ENCODE results near the gene CIAO2B.
"Not testable (repeated sequence)": the region's sequence is repeated elsewhere in the genome, so short reads cannot be mapped to it uniquely, and the experiment has no call there.

The CIAO2B gene

DNA sequence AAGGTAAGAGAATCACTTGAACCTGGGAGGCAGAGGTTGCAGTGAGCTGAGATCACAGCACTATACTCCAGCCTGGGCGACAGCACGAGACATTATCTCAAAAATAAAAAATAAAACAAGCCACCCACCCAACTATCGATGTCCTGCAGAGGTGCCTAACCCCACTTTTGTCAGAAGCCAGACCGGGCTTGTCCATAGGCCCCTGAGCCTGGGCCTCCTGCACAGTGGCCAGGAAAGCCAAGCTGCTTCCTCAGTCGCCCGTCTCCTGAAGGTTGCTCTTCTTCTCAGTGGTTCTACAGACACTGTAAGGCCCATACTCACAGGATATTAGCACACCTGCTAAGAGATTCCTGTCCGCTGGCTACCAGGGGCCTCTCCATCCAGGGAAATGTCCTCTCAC lies 12.3 kb upstream of the CIAO2B start:
- peaks cover 3% of the 10 kb centered on the region for H3K9me3 ChIP-seq (replicated peaks; ENCODE audit: low read length)

DNA sequence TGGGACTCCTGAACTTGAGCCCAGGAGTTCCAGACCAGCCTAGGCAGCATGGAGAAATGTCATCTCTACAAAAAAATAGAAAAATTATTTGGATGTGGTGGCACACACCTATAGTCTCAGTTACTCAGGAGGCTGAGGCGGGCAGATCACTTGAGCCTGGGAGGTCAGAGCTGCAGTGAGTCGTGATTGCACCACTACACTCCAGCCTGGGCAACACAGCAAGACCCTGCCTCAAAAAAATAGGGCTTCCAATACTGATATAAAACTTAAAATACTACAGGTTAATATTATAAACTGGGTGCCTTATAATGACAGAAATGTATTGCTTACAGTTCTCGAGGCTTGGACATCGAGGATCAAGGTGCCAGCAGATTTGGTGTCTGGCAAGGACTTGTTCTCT lies 11.7 kb upstream of the CIAO2B start:
- peaks cover 32% of the 10 kb centered on the region for H3K36me3 ChIP-seq (ENCODE audit: insufficient read depth, low read length)
- peaks cover 10% of the 10 kb centered on the region for H3K4me1 ChIP-seq (ENCODE audit: control insufficient read depth, insufficient read depth, low read length)
- no peak overlapping the region for H3K4me3 ChIP-seq (ENCODE audit: low read length)
- peaks cover 20% of the 10 kb centered on the region for H3K27me3 ChIP-seq (ENCODE audit: control insufficient read depth, insufficient read depth, low read length)
- H3K9ac ChIP-seq (ENCODE audit: low read depth, low read length), result no peak overlapping the region
- no peak overlapping the region for H3K4me2 ChIP-seq (ENCODE audit: low read length)
- no peaks in the 10 kb centered on the region for H3K9me3 ChIP-seq (replicated peaks; ENCODE audit: low read length)

More for the DNA sequence above, 12.3 kb upstream of the CIAO2B start:
- H3K4me1 ChIP-seq (ENCODE audit: control insufficient read depth, insufficient read depth, low read length), result peaks cover 10% of the 10 kb centered on the region
- no peak overlapping the region for H3K4me3 ChIP-seq (ENCODE audit: low read length)
- peaks cover 26% of the 10 kb centered on the region for H3K36me3 ChIP-seq (ENCODE audit: insufficient read depth, low read length)
- no peak overlapping the region for H3K9ac ChIP-seq (ENCODE audit: low read depth, low read length)
- no peak overlapping the region for H3K4me2 ChIP-seq (ENCODE audit: low read length)
- H3K27me3 ChIP-seq (ENCODE audit: control insufficient read depth, insufficient read depth, low read length), result peaks cover 20% of the 10 kb centered on the region

DNA sequence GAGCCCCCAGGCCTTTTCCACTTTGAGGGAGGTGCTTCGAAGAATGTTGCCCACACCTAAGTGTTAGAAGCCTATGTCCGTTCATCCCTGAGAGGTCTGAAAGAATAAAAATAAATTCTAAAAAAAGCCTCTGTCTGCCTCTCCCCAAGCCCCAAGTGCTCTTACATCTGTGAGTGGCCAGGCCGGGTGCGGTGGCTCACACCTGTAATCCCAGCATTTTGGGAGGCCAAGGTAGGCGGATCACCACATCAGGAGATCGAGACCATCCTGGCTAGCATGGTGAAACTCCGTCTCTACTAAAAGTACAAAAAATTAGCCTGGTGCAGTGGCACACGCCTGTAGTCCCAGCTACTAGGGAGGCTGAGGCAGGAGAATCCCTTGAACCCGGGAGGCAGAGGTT lies 10.8 kb upstream of the CIAO2B start:
- H3K9me3 ChIP-seq (replicated peaks; ENCODE audit: low read length); H3K4me2 ChIP-seq (ENCODE audit: low read length); H3K4me3 ChIP-seq (ENCODE audit: low read length); H3K9ac ChIP-seq (ENCODE audit: low read depth, low read length); H3K4me1 ChIP-seq (ENCODE audit: control insufficient read depth, insufficient read depth, low read length): not testable (repeated sequence)
- Histone ChIP-seq H3K36me3 (ENCODE audit: insufficient read depth, low read length) (peaks cover 42% of the 10 kb centered on the region), H3K27me3 (ENCODE audit: control insufficient read depth, insufficient read depth, low read length) (peaks cover 16% of the 10 kb centered on the region)

DNA sequence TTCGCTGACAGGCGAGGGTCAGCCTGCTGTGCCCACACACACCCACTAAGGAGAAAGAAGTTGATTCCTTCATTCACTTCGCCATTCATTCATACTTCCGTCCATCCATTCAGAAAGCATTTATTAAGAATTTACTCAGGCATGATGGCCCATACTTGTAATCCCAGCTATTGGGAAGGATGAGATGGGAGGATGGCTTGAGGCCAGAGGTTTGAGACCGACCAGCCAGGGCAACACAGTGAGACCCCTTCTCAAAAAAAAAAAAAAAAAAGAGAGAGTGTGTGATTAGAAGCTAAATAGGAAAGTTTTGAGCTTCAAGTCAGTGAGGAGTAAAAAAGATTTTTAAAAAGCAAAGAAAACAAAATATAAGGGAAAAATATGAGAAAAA lies 9.8 kb upstream of the CIAO2B start:
- Histone ChIP-seq H3K9me3 (replicated peaks; ENCODE audit: low read length) (no peaks in the 10 kb centered on the region), H3K36me3 (ENCODE audit: insufficient read depth, low read length) (peaks cover 45% of the 10 kb centered on the region), H3K4me3 (ENCODE audit: low read length) (no peak overlapping the region), H3K4me1 (ENCODE audit: control insufficient read depth, insufficient read depth, low read length) (peaks cover 10% of the 10 kb centered on the region), H3K4me2 (ENCODE audit: low read length) (no peak overlapping the region), H3K27me3 (ENCODE audit: control insufficient read depth, insufficient read depth, low read length) (peaks cover 9% of the 10 kb centered on the region), H3K9ac (ENCODE audit: low read depth, low read length) (no peak overlapping the region)

DNA sequence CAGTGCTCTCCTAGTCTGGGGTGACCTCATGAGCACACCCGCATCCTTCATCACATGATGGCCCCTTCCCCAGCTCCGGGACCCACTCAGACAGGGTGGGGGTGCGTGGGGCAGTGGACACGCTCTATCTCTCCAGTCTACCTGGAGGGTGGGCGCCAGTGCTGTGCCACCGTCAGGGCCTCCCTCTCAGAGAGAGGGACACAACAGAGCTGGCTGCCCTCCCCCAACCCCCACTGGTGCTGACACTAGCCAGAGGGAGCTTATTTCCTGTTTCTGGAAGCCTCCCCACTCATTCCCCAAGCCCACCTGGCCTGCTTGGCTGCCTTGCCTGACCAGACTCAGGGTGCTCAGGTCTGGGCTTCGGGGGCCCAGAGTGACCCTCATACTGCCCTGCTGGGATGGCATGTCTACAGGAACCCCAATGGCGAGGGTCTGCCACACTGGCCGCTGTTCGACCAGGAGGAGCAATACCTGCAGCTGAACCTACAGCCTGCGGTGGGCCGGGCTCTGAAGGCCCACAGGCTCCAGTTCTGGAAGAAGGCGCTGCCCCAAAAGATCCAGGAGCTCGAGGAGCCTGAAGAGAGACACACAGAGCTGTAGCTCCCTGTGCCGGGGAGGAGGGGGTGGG lies 9.3 kb upstream of the CIAO2B start:
- H3K9ac ChIP-seq (ENCODE audit: low read depth, low read length), result no peak overlapping the region
- H3K36me3 ChIP-seq (ENCODE audit: insufficient read depth, low read length), result peaks cover 48% of the 10 kb centered on the region
- peaks cover 5% of the 10 kb centered on the region for H3K4me1 ChIP-seq (ENCODE audit: control insufficient read depth, insufficient read depth, low read length)
- H3K4me2 ChIP-seq (ENCODE audit: low read length), result no peak overlapping the region
- H3K4me3 ChIP-seq (ENCODE audit: low read length), result no peak overlapping the region
- H3K27me3 ChIP-seq (ENCODE audit: control insufficient read depth, insufficient read depth, low read length), result peaks cover 4% of the 10 kb centered on the region
- H3K9me3 ChIP-seq (replicated peaks; ENCODE audit: low read length), result no peaks in the 10 kb centered on the region

DNA sequence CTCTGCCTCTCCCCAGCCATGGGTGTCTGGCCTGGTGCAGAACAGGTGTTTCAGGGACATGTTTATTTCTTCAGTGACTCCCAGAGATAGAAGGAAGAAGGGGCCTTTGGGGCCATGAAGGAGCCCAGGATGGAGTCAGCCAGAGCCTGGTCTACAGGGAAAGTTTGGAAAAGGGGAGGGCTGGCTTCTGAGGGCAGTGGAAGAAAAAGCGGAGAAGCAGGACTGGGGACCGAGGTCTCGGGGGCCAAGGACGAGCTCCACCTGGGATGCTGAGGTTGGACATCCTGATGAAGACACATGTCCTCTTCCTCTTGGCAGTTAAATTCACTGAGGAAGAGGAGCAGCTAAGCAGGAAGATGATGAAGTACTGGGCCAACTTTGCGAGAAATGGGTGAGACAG lies 8.8 kb upstream of the CIAO2B start:
- no peaks in the 10 kb centered on the region for H3K27me3 ChIP-seq (ENCODE audit: control insufficient read depth, insufficient read depth, low read length)
- H3K9ac ChIP-seq (ENCODE audit: low read depth, low read length), result no peak overlapping the region
- no peak overlapping the region for H3K4me3 ChIP-seq (ENCODE audit: low read length)
- no peak overlapping the region for H3K4me2 ChIP-seq (ENCODE audit: low read length)
- no peaks in the 10 kb centered on the region for H3K4me1 ChIP-seq (ENCODE audit: control insufficient read depth, insufficient read depth, low read length)
- H3K9me3 ChIP-seq (replicated peaks; ENCODE audit: low read length), result no peaks in the 10 kb centered on the region
- H3K36me3 ChIP-seq (ENCODE audit: insufficient read depth, low read length), result peaks cover 49% of the 10 kb centered on the region

DNA sequence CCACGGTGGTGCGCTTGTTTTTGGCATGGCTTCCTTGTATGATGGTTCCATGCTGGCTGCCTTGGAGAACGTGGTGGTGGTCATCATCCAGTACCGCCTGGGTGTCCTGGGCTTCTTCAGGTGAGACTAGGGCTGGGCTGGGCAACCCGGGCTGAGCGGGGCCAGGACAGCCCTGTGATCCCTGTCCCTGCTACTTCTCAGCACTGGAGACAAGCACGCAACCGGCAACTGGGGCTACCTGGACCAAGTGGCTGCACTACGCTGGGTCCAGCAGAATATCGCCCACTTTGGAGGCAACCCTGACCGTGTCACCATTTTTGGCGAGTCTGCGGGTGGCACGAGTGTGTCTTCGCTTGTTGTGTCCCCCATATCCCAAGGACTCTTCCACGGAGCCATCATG lies 6.0 kb upstream of the CIAO2B start:
- H3K9me3 ChIP-seq (replicated peaks; ENCODE audit: low read length), result no peaks in the 10 kb centered on the region
- no peak overlapping the region for H3K4me3 ChIP-seq (ENCODE audit: low read length)
- H3K36me3 ChIP-seq (ENCODE audit: insufficient read depth, low read length), result peaks cover 60% of the 10 kb centered on the region
- no peak overlapping the region for H3K9ac ChIP-seq (ENCODE audit: low read depth, low read length)
- no peak overlapping the region for H3K4me2 ChIP-seq (ENCODE audit: low read length)
- peaks cover 10% of the 10 kb centered on the region for H3K4me1 ChIP-seq (ENCODE audit: control insufficient read depth, insufficient read depth, low read length)
- H3K27me3 ChIP-seq (ENCODE audit: control insufficient read depth, insufficient read depth, low read length), result no peaks in the 10 kb centered on the region

DNA sequence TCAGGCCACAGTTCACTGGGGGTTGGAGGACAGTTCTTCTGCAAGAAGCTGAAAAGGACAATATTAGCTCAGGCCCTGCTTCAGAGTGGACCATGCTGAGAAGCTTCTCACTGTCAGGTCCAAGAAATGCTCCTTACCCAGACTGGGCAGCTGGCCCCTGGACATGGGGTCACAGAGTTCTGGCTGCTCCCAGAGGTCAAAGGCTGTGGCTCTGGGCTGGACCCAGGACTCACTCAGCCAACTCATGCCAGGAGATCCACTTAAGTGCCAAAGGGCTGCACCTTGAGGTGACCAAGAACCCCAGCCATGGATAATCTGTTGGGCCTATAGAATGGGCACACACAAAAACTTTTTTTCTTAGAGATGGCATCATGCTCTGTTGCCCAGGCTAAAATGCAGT lies 5.2 kb upstream of the CIAO2B start:
- Histone ChIP-seq H3K36me3 (ENCODE audit: insufficient read depth, low read length) (peaks cover 60% of the 10 kb centered on the region), H3K9ac (ENCODE audit: low read depth, low read length) (no peak overlapping the region), H3K4me2 (ENCODE audit: low read length) (no peak overlapping the region), H3K27me3 (ENCODE audit: control insufficient read depth, insufficient read depth, low read length) (no peaks in the 10 kb centered on the region), H3K9me3 (replicated peaks; ENCODE audit: low read length) (no peaks in the 10 kb centered on the region), H3K4me1 (ENCODE audit: control insufficient read depth, insufficient read depth, low read length) (peaks cover 10% of the 10 kb centered on the region), H3K4me3 (ENCODE audit: low read length) (no peak overlapping the region)

DNA sequence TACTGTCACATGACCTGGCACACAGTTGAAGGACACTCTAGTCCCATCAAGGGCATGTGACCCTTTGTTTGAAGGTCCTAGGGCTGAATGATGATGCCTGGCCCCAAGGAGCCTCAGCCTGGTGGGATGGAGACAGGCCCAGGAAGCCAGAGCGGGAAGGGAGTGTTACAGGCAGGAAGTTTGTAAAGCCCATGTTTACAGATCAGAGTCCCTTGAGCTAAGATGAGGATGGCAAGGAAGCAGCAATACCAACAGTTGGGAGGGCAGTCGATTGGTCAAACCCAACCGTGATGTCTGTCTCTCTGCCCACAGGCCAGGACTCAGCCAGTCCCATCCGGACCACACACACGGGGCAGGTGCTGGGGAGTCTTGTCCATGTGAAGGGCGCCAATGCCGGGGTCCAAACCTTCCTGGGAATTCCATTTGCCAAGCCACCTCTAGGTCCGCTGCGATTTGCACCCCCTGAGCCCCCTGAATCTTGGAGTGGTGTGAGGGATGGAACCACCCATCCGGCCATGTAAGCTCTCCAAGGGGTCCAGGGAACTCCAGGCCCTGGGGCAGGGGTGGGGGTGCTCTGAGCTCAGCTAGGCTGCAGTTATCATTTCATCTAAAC lies 3.6 kb upstream of the CIAO2B start:
- H3K36me3 ChIP-seq (ENCODE audit: insufficient read depth, low read length), result peaks cover 47% of the 10 kb centered on the region

DNA sequence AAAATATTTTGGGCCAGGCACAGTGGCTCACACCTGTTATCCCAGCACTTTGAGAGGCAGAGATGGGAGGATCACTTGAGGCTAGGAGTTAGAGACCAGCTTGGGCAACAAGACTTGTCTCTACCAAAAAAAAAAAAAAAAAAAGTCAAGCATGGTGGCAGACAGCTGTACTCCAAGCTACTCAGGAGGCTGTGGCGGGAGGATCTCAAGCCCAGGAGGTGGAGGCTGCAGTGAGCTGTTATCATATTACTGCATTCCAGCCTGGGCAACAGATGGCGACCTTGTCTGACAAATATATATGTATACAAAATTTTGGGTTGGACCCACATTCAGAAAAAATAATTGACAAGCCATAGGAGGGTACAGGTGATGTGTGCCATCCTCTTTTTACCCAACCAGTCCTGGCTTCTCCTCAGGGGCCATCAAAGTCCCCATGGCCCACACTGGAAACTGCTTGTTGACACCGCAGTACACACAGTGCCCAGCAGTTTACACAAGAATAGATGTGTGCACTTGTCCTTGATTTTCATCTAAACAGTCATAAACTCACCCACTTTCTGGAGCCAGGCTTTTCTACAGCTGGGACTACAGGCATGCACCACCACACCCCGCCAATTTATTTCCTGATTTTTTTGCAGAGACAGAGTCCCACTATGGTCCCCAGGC lies 2.8 kb upstream of the CIAO2B start:
- no peak overlapping the region for H3K4me3 ChIP-seq (ENCODE audit: low read length)
- H3K27me3 ChIP-seq (ENCODE audit: control insufficient read depth, insufficient read depth, low read length), result no peaks in the 10 kb centered on the region
- peaks cover 18% of the 10 kb centered on the region for H3K4me1 ChIP-seq (ENCODE audit: control insufficient read depth, insufficient read depth, low read length)
- no peak overlapping the region for H3K9ac ChIP-seq (ENCODE audit: low read depth, low read length)
- H3K9me3 ChIP-seq (replicated peaks; ENCODE audit: low read length), result no peaks in the 10 kb centered on the region
- peaks cover 42% of the 10 kb centered on the region for H3K36me3 ChIP-seq (ENCODE audit: insufficient read depth, low read length)
- H3K4me2 ChIP-seq (ENCODE audit: low read length), result no peak overlapping the region

More for the DNA sequence above, 3.6 kb upstream of the CIAO2B start:
- no peak overlapping the region for H3K4me3 ChIP-seq (ENCODE audit: low read length)
- H3K4me1 ChIP-seq (ENCODE audit: control insufficient read depth, insufficient read depth, low read length), result peaks cover 18% of the 10 kb centered on the region
- H3K4me2 ChIP-seq (ENCODE audit: low read length), result no peak overlapping the region
- no peaks in the 10 kb centered on the region for H3K27me3 ChIP-seq (ENCODE audit: control insufficient read depth, insufficient read depth, low read length)
- H3K9ac ChIP-seq (ENCODE audit: low read depth, low read length), result no peak overlapping the region
- no peaks in the 10 kb centered on the region for H3K9me3 ChIP-seq (replicated peaks; ENCODE audit: low read length)

DNA sequence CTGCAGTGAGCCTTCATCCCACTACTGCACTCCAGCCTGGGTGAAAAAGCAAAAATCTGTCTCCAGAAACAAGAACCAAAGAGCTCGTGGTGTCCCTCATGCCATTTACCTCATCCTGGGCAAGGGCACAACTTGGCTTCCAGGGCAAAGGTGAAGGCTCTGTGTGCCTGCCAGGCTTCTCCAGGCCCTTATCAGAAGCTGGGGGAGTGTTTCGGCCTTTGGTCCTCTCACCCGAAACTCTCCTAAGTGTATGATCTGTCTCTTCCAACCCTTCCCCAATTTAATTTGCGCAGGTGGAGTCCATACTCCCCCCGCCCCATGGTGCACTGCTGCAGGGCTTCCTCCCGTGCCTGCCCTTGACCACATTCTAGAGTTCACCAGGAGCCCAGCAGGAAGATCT lies 2.3 kb upstream of the CIAO2B start:
- no peak overlapping the region for H3K4me3 ChIP-seq (ENCODE audit: low read length)
- peak overlapping the region; percentile 100 for H3K9ac ChIP-seq (ENCODE audit: low read depth, low read length)
- H3K4me2 ChIP-seq (ENCODE audit: low read length), result peak overlapping the region; percentile 95
- no peaks in the 10 kb centered on the region for H3K9me3 ChIP-seq (replicated peaks; ENCODE audit: low read length)
- peaks cover 18% of the 10 kb centered on the region for H3K4me1 ChIP-seq (ENCODE audit: control insufficient read depth, insufficient read depth, low read length)
- H3K27me3 ChIP-seq (ENCODE audit: control insufficient read depth, insufficient read depth, low read length), result no peaks in the 10 kb centered on the region
- peaks cover 41% of the 10 kb centered on the region for H3K36me3 ChIP-seq (ENCODE audit: insufficient read depth, low read length)

Data from skeletal muscle satellite cell (primary cell).